HepG2 (cell line): ENCODE data around the gene ZNF829. TPM values are rescaled to one million over a fixed set of nuclear protein-coding genes. Genes with fewer than 3 reads are reported as not detected.

ENCODE experiments used
- BCL3 ChIP-seq: sonication (generic); formaldehyde crosslinking; IDR thresholded peaks from 2 replicates; pipeline ENCODE4 v1.5.1; 2020; ENCODE audit warnings: mild to moderate bottlenecking, missing genetic modification reagents, moderate library complexity
- CHCHD3 ChIP-seq: sonication (generic); formaldehyde crosslinking; IDR thresholded peaks from 2 replicates; pipeline ENCODE4 v1.8.0; 2022; ENCODE audit warnings: mild to moderate bottlenecking, missing genetic modification reagents, moderate library complexity
- CREM ChIP-seq, 2 experiments: sonication (generic) in 1 of 2; formaldehyde crosslinking in 1 of 2; IDR thresholded peaks; 2 replicates each; pipeline versions ENCODE4 v1.4.0 to v1.6.1; 2016 to 2020; ENCODE audit warnings: antibody characterized with exemption in 1 of 2, mild to moderate bottlenecking in 1 of 2, missing genetic modification reagents in 1 of 2
- ETV6 ChIP-seq: sonication (generic); formaldehyde crosslinking; conservative IDR thresholded peaks from 2 replicates; pipeline ENCODE4 v1.4.0; 2020; ENCODE audit warnings: missing genetic modification reagents
- NFE2 ChIP-seq: sonication (generic); formaldehyde crosslinking; IDR thresholded peaks from 2 replicates; pipeline ENCODE4 v1.4.0; 2020; ENCODE audit warnings: missing genetic modification reagents
- RBAK ChIP-seq: sonication (generic); formaldehyde crosslinking; IDR thresholded peaks from 2 replicates; pipeline ENCODE4 v1.5.1; 2020; ENCODE audit warnings: mild to moderate bottlenecking, missing genetic modification reagents
- RFX5 ChIP-seq: IDR thresholded peaks from 2 replicates; pipeline ENCODE4 v1.6.1; 2011; ENCODE audit warnings: low read depth, low read length, improper control_type of control experiment
- SKI ChIP-seq: fragments of 450-650 bp; IDR thresholded peaks from one replicate; pipeline ENCODE4 v1.6.1; 2018; ENCODE audit warnings: mild to moderate bottlenecking; ENCODE audit not compliant: partially characterized antibody
- TRIM22 ChIP-seq: fragments of 450-650 bp; IDR thresholded peaks from 2 replicates; pipeline ENCODE4 v1.6.1; 2017
- USF2 ChIP-seq, 2 experiments: sonication (generic) in 1 of 2; formaldehyde crosslinking in 1 of 2; IDR thresholded peaks; 2 replicates each; pipeline versions ENCODE4 v1.5.1 to v1.6.1; 2011 to 2020; ENCODE audit warnings: borderline replicate concordance in 1 of 2, low read depth in 1 of 2, low read length in 1 of 2, mild to moderate bottlenecking in 1 of 2, missing genetic modification reagents in 1 of 2, moderate library complexity in 1 of 2
- ZNF281 ChIP-seq: sonication (generic); formaldehyde crosslinking; IDR thresholded peaks from 2 replicates; pipeline ENCODE4 v1.4.0; 2020; ENCODE audit warnings: missing genetic modification reagents, borderline replicate concordance
- ZNF496 ChIP-seq: sonication (generic); formaldehyde crosslinking; IDR thresholded peaks from 2 replicates; pipeline ENCODE4 v1.8.1; 2023; ENCODE audit warnings: mild to moderate bottlenecking, moderate library complexity, missing genetic modification reagents; ENCODE audit not compliant: insufficient replicate concordance
- ZNF550 ChIP-seq: sonication (generic); formaldehyde crosslinking; IDR thresholded peaks from 2 replicates; pipeline ENCODE4 v1.4.0; 2020; ENCODE audit warnings: mild to moderate bottlenecking, missing genetic modification reagents, borderline replicate concordance
- polyA plus RNA-seq, 8 experiments: library from polyadenylated mRNA; depleted of rRNA in 3 of 8; stranded (reverse) in 7 of 8; unstranded in 1 of 8; fragments of >200 nt; fragmentation: Illumina TruSeq in 4 of 8; extraction: Trizol in 4 of 8; gene quantifications; 2 replicates each; pipeline versions ENCODE4 v1.2.1 to v1.2.3, GENCODE V29; 2011 to 2016; ENCODE audit warnings: low read depth in 4 of 8, missing spikeins in 1 of 8, mixed read lengths in 1 of 8; ENCODE audit not compliant: insufficient read depth in 1 of 8
- total RNA-seq, 5 experiments: library from RNA; depleted of rRNA; stranded (reverse); fragments of >200 nt; fragmentation: Illumina TruSeq; extraction: Trizol; gene quantifications; 2 replicates each; pipeline ENCODE4 v1.2.3, GENCODE V29; 2016; ENCODE audit warnings: low read depth in 1 of 5

ZNF829 gene
- total and polyA plus RNA-seq, 2 of the 13 experiments (the other 11 are each of a cell fraction or from before 2014, with no cell fraction given), result 0.15 to 0.86 TPM

- no peak for TF ChIP-seq ZNF281 (CRISPR knock-in tag)
- TF ChIP-seq USF2 (IDR thresholded peaks at IDR 0.05; ENCODE audit: low read depth, low read length), result no peak
- no peak for TF ChIP-seq USF2 (CRISPR knock-in tag; IDR thresholded peaks at IDR 0.05; ENCODE audit: borderline replicate concordance)
- TF ChIP-seq CHCHD3, result no peak
- peak; percentile 56; the same call in 1 of the 2 replicates for TF ChIP-seq BCL3 (CRISPR knock-in tag)
- TF ChIP-seq NFE2 (CRISPR knock-in tag), result no peak
- no peak for TF ChIP-seq ETV6 (CRISPR knock-in tag)
- TF ChIP-seq RFX5, result no peak
- no peak for TF ChIP-seq SKI
- TF ChIP-seq ZNF550 (CRISPR knock-in tag), result peak; percentile 92; the same call in 1 of the 2 replicates
- TF ChIP-seq CREM (IDR thresholded peaks at IDR 0.05), result peak; percentile 80
- TF ChIP-seq CREM (CRISPR knock-in tag; IDR thresholded peaks at IDR 0.05), result no peak
- TF ChIP-seq RBAK (CRISPR knock-in tag), result peak; percentile 31; the same call in 1 of the 2 replicates
- no peak for TF ChIP-seq TRIM22
- no peak for TF ChIP-seq ZNF496 (CRISPR knock-in tag)
Observed at GRCh38 chr19:36849701-36850558, 66.2 kb downstream of the ZNF829 start (continued).
